ENCODE data around the gene LAMP5. TPM values are rescaled to one million over a fixed set of nuclear protein-coding genes. Genes with fewer than 3 reads are reported as not detected.

Gene LAMP5
- polyA plus RNA-seq, 1 donor from 2014 or later = 0.43 TPM

DNA sequence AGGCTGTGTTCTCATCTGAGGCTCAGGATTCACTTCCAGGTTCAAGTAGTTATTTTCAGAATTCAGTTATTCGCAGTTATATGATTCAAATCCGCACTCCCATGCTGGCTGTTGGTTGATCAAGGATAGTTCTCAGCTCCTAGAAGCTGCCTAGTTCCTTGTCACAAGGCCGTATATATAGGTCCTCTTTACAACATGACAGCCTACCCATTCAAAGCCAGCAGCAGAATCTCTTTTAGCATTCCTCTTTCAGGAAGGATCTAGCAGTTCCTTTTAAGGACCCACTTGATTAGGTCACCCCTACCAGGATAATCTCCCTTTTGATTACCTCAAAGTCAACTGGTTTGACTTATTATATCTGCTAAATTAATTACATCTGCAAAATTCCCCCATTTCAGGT, 23.8 kb upstream of the LAMP5 start:
- H4K20me1 ChIP-seq (ENCODE audit: insufficient read depth) = no peaks in the 10 kb centered on the region
- peak overlapping the region; percentile 11 for H3K4me3 ChIP-seq (ENCODE audit: low read length)
- H3K79me2 ChIP-seq (replicated peaks; ENCODE audit: insufficient read depth, low read length) = no peaks in the 10 kb centered on the region
- no peaks in the 10 kb centered on the region for H3K9me3 ChIP-seq (ENCODE audit: low read length)
- H2AFZ ChIP-seq (ENCODE audit: low read depth, low read length) = no peak overlapping the region
- H3K27ac ChIP-seq (ENCODE audit: low read length) = peak overlapping the region; percentile 88
- H3K36me3 ChIP-seq (ENCODE audit: insufficient read depth, low read length) = no peaks in the 10 kb centered on the region
- no peak overlapping the region for H3K4me2 ChIP-seq (ENCODE audit: low read length)
- peak overlapping the region; percentile 49 for H3K9ac ChIP-seq (ENCODE audit: low read length)
- H3K27me3 ChIP-seq (ENCODE audit: insufficient read depth, low read depth, low read length) = no peaks in the 10 kb centered on the region
- H3F3A ChIP-seq (ENCODE audit: insufficient read depth, low read length, poor library complexity, severe bottlenecking) = no peaks in the 10 kb centered on the region
- TF ChIP-seq, protein P1, sequence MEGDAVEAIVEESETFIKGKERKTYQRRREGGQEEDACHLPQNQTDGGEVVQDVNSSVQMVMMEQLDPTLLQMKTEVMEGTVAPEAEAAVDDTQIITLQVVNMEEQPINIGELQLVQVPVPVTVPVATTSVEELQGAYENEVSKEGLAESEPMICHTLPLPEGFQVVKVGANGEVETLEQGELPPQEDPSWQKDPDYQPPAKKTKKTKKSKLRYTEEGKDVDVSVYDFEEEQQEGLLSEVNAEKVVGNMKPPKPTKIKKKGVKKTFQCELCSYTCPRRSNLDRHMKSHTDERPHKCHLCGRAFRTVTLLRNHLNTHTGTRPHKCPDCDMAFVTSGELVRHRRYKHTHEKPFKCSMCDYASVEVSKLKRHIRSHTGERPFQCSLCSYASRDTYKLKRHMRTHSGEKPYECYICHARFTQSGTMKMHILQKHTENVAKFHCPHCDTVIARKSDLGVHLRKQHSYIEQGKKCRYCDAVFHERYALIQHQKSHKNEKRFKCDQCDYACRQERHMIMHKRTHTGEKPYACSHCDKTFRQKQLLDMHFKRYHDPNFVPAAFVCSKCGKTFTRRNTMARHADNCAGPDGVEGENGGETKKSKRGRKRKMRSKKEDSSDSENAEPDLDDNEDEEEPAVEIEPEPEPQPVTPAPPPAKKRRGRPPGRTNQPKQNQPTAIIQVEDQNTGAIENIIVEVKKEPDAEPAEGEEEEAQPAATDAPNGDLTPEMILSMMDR (IDR thresholded peaks at IDR 0.05; ENCODE audit: poor library complexity, severe bottlenecking) = no peak
- TF ChIP-seq TAF1 (IDR thresholded peaks at IDR 0.05; ENCODE audit: low read depth) (no peak), EP300 (conservative IDR thresholded peaks at IDR 0.05; ENCODE audit: poor library complexity, severe bottlenecking) (no peak), RAD21 (conservative IDR thresholded peaks at IDR 0.05) (no peak), POLR2AphosphoS5 (IDR thresholded peaks at IDR 0.05) (no peak), SMC3 (conservative IDR thresholded peaks at IDR 0.05; ENCODE audit: poor library complexity) (no peak), EZH2 (IDR thresholded peaks at IDR 0.05; ENCODE audit: borderline replicate concordance, insufficient read depth, low read length, poor library complexity, severe bottlenecking) (no peak), MXI1 (conservative IDR thresholded peaks at IDR 0.05; ENCODE audit: poor library complexity, severe bottlenecking) (no peak)
- TF ChIP-seq, protein P2, sequence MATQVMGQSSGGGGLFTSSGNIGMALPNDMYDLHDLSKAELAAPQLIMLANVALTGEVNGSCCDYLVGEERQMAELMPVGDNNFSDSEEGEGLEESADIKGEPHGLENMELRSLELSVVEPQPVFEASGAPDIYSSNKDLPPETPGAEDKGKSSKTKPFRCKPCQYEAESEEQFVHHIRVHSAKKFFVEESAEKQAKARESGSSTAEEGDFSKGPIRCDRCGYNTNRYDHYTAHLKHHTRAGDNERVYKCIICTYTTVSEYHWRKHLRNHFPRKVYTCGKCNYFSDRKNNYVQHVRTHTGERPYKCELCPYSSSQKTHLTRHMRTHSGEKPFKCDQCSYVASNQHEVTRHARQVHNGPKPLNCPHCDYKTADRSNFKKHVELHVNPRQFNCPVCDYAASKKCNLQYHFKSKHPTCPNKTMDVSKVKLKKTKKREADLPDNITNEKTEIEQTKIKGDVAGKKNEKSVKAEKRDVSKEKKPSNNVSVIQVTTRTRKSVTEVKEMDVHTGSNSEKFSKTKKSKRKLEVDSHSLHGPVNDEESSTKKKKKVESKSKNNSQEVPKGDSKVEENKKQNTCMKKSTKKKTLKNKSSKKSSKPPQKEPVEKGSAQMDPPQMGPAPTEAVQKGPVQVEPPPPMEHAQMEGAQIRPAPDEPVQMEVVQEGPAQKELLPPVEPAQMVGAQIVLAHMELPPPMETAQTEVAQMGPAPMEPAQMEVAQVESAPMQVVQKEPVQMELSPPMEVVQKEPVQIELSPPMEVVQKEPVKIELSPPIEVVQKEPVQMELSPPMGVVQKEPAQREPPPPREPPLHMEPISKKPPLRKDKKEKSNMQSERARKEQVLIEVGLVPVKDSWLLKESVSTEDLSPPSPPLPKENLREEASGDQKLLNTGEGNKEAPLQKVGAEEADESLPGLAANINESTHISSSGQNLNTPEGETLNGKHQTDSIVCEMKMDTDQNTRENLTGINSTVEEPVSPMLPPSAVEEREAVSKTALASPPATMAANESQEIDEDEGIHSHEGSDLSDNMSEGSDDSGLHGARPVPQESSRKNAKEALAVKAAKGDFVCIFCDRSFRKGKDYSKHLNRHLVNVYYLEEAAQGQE (IDR thresholded peaks at IDR 0.05; ENCODE audit: borderline replicate concordance) = no peak
- H3K9me2 ChIP-seq (ENCODE audit: insufficient read depth, low read length) = no peaks in the 10 kb centered on the region

DNA sequence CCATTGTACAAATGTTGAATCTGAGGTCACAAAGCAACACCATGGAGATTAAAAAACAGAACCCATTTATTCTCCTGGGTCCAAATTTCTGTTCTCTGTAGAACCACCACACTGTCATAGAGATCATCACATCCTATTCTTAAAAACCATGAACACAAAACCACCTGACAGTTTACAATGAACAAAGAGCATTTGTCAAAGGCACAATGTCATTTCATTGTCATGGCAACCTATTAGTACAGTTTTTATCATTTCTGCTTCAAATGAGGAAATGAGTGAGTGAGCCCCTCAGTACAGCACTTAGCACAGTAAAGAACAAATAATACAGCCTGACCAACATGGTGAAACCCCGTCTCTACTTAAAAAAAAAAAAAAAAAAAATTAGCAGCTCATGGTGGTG, 23.1 kb upstream of the LAMP5 start:
- Histone ChIP-seq H2AFZ (ENCODE audit: low read depth, low read length) (no peak overlapping the region), H3K9me2 (ENCODE audit: insufficient read depth, low read length) (no peaks in the 10 kb centered on the region), H4K20me1 (ENCODE audit: insufficient read depth) (no peaks in the 10 kb centered on the region), H3K79me2 (replicated peaks; ENCODE audit: insufficient read depth, low read length) (no peaks in the 10 kb centered on the region), H3K27me3 (ENCODE audit: insufficient read depth, low read depth, low read length) (no peaks in the 10 kb centered on the region), H3K4me2 (ENCODE audit: low read length) (no peak overlapping the region), H3K36me3 (ENCODE audit: insufficient read depth, low read length) (no peaks in the 10 kb centered on the region), H3F3A (ENCODE audit: insufficient read depth, low read length, poor library complexity, severe bottlenecking) (no peaks in the 10 kb centered on the region), H3K4me3 (ENCODE audit: low read length) (peak overlapping the region; percentile 11), H3K27ac (ENCODE audit: low read length) (peak overlapping the region; percentile 88), H3K9me3 (ENCODE audit: low read length) (no peaks in the 10 kb centered on the region), H3K9ac (ENCODE audit: low read length) (peak overlapping the region; percentile 49)
- TF ChIP-seq POLR2AphosphoS5 (IDR thresholded peaks at IDR 0.05) (peak; percentile 60), EP300 (conservative IDR thresholded peaks at IDR 0.05; ENCODE audit: poor library complexity, severe bottlenecking) (peak; percentile 86), TAF1 (IDR thresholded peaks at IDR 0.05; ENCODE audit: low read depth) (no peak)
- TF ChIP-seq, protein P2 (IDR thresholded peaks at IDR 0.05; ENCODE audit: borderline replicate concordance) = peak; percentile 50
